Anterior cingulate cortex (tissue), 58 donors: ENCODE measurements around the gene CACNA2D1.
A peak's percentile ranks its signal among the peaks of the same experiment; 100 is the strongest.

ENCODE experiments used
- DNase-seq, 58 donors: peaks; one replicate each; lab custom pipeline; 2025; lab: John Stamatoyannopoulos, UW

Gene CACNA2D1

GRCh38 chr7:82185443-82185842 lies 258.1 kb downstream of the CACNA2D1 start:
- no peak for DNase-seq

- DNase-seq = no peak
Observed at GRCh38 chr7:82183634-82184033, 259.9 kb downstream of the CACNA2D1 start.

GRCh38 chr7:82179311-82179710 lies 264.3 kb downstream of the CACNA2D1 start:
- DNase-seq = no peak

- no peak for DNase-seq
Observed at GRCh38 chr7:82175319-82175718, 268.3 kb downstream of the CACNA2D1 start.

- no peak for DNase-seq
Observed at GRCh38 chr7:82173400-82174021, 270.1 kb downstream of the CACNA2D1 start.

GRCh38 chr7:82172881-82173280 lies 270.7 kb downstream of the CACNA2D1 start:
- no peak for DNase-seq

- DNase-seq = no peak
Observed at GRCh38 chr7:82172017-82172416, 271.6 kb downstream of the CACNA2D1 start.

GRCh38 chr7:82167558-82168314 lies 275.8 kb downstream of the CACNA2D1 start:
- DNase-seq = no peak

- DNase-seq = peak in 1 of 58 donors; percentile 55
Observed at GRCh38 chr7:82166260-82167015, 277.1 kb downstream of the CACNA2D1 start.

- DNase-seq = peak in 23 of 58 donors; percentile 1 to 48 (median 15)
Observed at GRCh38 chr7:82164813-82165212, 278.8 kb downstream of the CACNA2D1 start.

GRCh38 chr7:82164410-82164809 lies 279.2 kb downstream of the CACNA2D1 start:
- no peak for DNase-seq

GRCh38 chr7:82163586-82163985 lies 280.0 kb downstream of the CACNA2D1 start:
- DNase-seq = no peak

GRCh38 chr7:82162289-82162688 lies 281.3 kb downstream of the CACNA2D1 start:
- DNase-seq = no peak

GRCh38 chr7:82158327-82158726 lies 285.2 kb downstream of the CACNA2D1 start:
- no peak for DNase-seq

- DNase-seq = no peak
Observed at GRCh38 chr7:82156893-82157292, 286.7 kb downstream of the CACNA2D1 start.

- DNase-seq = no peak
Observed at GRCh38 chr7:82156168-82156567, 287.4 kb downstream of the CACNA2D1 start.

GRCh38 chr7:82154728-82155127 lies 288.8 kb downstream of the CACNA2D1 start:
- DNase-seq = no peak

- no peak for DNase-seq
Observed at GRCh38 chr7:82153776-82154175, 289.8 kb downstream of the CACNA2D1 start.

- no peak for DNase-seq
Observed at GRCh38 chr7:82152858-82153257, 290.7 kb downstream of the CACNA2D1 start.

- DNase-seq = no peak
Observed at GRCh38 chr7:82146491-82146890, 297.1 kb downstream of the CACNA2D1 start.

- no peak for DNase-seq
Observed at GRCh38 chr7:82142263-82142864, 301.2 kb downstream of the CACNA2D1 start.
